ENCODE results near the gene GFY. TPM values are rescaled to one million over a fixed set of nuclear protein-coding genes. Genes with fewer than 3 reads are reported as not detected.
A peak's percentile ranks its signal among the peaks of the same experiment; 100 is the strongest.
"Not testable (repeated sequence)": the region's sequence is repeated elsewhere in the genome, so short reads cannot be mapped to it uniquely, and the experiment has no call there.

The GFY gene
- total RNA-seq, 3 donors from 2014 or later (not counting 1 experiment from before 2014, with no cell fraction given) = not detected

DNA sequence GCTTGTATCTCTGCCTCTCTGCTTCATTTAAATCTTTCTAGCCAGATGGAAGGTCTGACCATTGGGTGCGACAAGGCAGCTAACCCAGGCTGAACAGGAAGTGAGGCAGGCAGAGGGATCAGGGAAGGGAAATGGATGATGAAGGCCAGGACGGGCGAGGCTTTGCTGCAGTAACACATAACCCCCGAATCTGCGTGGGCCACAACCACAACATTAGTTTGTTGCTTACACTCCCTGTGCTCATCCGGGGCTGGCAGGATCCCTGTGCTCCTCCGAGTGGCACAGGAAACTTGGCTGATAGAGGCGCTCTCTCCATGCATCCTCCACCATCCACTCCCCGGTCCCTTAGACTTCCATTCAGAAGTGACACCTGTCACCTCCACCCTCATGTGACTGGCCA is 47.7 kb downstream of the GFY start:
- DNase-seq (peak in 1 of 2 donors; percentile 43), ATAC-seq (no peak)
- intact Hi-C loops (cut with micrococcal nuclease) = no loop called here
- Mint-ChIP-seq H3K9me3 (no peaks in the 10 kb centered on the region), H3K27me3 (ENCODE audit: low read depth in 2 of 2) (no peaks in the 10 kb centered on the region), H3K27ac (peak overlapping the region; percentile 88 to 94), H3K36me3 (no peaks in the 10 kb centered on the region), H3K4me1 (peaks cover 37 to 63% of the 10 kb centered on the region in 2 donors), H3K4me3 (no peak overlapping the region)
- Histone ChIP-seq H3K27ac (ENCODE audit: low read length) (peak overlapping the region; percentile 89), H3K27me3 (ENCODE audit: control insufficient read depth, insufficient read depth, low read length) (no peaks in the 10 kb centered on the region), H3K9me3 (ENCODE audit: control insufficient read depth, insufficient read depth, low read length) (no peaks in the 10 kb centered on the region), H3K4me1 (ENCODE audit: control insufficient read depth, insufficient read depth, low read length) (peaks cover 80% of the 10 kb centered on the region), H3K36me3 (ENCODE audit: control insufficient read depth, insufficient read depth, low read length) (peaks cover 5% of the 10 kb centered on the region), H3K4me3 (ENCODE audit: low read length) (no peak overlapping the region)
- WGBS (ENCODE audit: insufficient coverage) = 62% methylated on average over 9 of the region's 9 CpGs
- TF ChIP-seq, protein P1, sequence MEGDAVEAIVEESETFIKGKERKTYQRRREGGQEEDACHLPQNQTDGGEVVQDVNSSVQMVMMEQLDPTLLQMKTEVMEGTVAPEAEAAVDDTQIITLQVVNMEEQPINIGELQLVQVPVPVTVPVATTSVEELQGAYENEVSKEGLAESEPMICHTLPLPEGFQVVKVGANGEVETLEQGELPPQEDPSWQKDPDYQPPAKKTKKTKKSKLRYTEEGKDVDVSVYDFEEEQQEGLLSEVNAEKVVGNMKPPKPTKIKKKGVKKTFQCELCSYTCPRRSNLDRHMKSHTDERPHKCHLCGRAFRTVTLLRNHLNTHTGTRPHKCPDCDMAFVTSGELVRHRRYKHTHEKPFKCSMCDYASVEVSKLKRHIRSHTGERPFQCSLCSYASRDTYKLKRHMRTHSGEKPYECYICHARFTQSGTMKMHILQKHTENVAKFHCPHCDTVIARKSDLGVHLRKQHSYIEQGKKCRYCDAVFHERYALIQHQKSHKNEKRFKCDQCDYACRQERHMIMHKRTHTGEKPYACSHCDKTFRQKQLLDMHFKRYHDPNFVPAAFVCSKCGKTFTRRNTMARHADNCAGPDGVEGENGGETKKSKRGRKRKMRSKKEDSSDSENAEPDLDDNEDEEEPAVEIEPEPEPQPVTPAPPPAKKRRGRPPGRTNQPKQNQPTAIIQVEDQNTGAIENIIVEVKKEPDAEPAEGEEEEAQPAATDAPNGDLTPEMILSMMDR (IDR thresholded peaks at IDR 0.05) = no peak

DNA sequence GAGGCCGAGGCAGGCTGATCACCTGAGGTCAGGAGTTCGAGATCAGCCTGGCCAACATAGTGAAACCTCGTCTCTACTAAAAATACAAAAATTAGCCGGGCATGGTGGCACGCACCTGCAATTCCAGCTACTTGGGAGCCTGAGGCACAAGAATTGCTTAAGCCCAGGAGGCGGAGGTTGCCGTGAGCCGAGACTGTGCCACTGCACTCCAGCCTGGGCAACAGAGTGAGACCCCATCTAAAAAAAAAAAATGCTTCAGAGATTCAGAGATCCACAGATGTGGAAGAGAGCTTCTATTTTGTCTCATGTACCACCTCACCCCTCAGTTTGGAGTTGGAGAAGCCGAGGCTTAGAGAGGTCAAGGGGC is 48.3 kb downstream of the GFY start:
- DNase-seq; H3K9me3 ChIP-seq (ENCODE audit: control insufficient read depth, insufficient read depth, low read length); H3K9me3 Mint-ChIP-seq; intact Hi-C loops (cut with micrococcal nuclease); H3K27me3 Mint-ChIP-seq (ENCODE audit: low read depth in 2 of 2); ATAC-seq; H3K36me3 Mint-ChIP-seq; H3K36me3 ChIP-seq (ENCODE audit: control insufficient read depth, insufficient read depth, low read length); H3K27me3 ChIP-seq (ENCODE audit: control insufficient read depth, insufficient read depth, low read length): not testable (repeated sequence)
- Mint-ChIP-seq H3K4me3 (peak overlapping the region; percentile 95), H3K27ac (peak overlapping the region; percentile 88 to 94), H3K4me1 (peaks cover 36 to 60% of the 10 kb centered on the region in 2 donors)
- peaks cover 75% of the 10 kb centered on the region for H3K4me1 ChIP-seq (ENCODE audit: control insufficient read depth, insufficient read depth, low read length)
- peak overlapping the region; percentile 89 for H3K27ac ChIP-seq (ENCODE audit: low read length)
- WGBS (ENCODE audit: insufficient coverage) = 80% methylated on average over 9 of the region's 9 CpGs
- peak overlapping the region; percentile 67 for H3K4me3 ChIP-seq (ENCODE audit: low read length)

DNA sequence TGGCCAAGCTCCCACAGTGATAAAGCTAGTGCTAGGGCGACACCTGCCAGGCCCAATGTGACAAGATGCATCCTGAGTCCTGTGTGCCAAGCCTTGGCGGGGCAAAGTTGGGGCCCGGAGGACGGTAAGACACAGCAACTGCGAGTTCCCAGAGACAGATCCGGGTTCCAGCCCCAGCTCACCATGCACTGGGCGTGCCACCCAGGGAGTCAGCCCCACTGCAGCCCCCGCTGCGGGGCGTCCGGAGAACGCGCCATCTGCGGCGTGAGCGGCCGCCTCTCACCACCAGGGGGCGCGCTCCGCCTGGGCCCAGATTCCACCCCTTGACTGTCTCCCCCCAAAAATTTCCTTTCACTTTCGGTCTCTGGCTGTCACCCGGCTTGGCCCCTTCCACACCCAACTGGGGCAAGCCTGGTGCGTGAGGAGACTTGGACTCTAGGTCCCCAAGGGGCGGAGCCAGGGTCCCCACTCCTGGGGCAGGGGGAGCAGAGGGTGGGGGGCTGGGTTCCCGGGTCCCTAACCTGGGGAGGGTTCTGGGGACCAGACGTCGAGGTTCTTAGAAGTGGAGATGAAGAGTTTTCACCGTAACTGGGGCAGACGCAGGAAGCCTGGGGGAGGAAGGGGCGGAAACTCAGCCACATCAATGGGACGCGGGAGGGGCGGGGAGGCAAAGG is 48.8 kb downstream of the GFY start, which contains the start of gene FLT3LG:
Gene FLT3LG (plus strand): TSS at position 348 of the 674 bp plus-strand sequence. CDS start 425 bp downstream, outside the sequence.
- H3K4me3 Mint-ChIP-seq = peak within 1 kb of the TSS; percentile 95
- H3K27me3 Mint-ChIP-seq (ENCODE audit: low read depth in 2 of 2) = no peaks in the 10 kb centered on the region
- no peaks in the 10 kb centered on the region for H3K36me3 Mint-ChIP-seq
- Histone ChIP-seq H3K9me3 (ENCODE audit: control insufficient read depth, insufficient read depth, low read length) (no peaks in the 10 kb centered on the region), H3K27ac (ENCODE audit: low read length) (peak within 1 kb of the TSS; percentile 89), H3K4me3 (ENCODE audit: low read length) (peak within 1 kb of the TSS; percentile 67), H3K27me3 (ENCODE audit: control insufficient read depth, insufficient read depth, low read length) (no peaks in the 10 kb centered on the region), H3K4me1 (ENCODE audit: control insufficient read depth, insufficient read depth, low read length) (peaks cover 70% of the 10 kb centered on the region), H3K36me3 (ENCODE audit: control insufficient read depth, insufficient read depth, low read length) (peaks cover 8% of the 10 kb centered on the region)
- intact Hi-C loops (cut with micrococcal nuclease) = loop anchor here (1.0 kb wide), 2 partner anchors 73 to 96 kb away; no protein-coding TSS in a partner anchor
- DNase-seq (peak; percentile 90 to 97), ATAC-seq (peak; percentile 55 to 83 (median 65))
- H3K9me3 Mint-ChIP-seq = no peaks in the 10 kb centered on the region
- TF ChIP-seq, protein P1 (IDR thresholded peaks at IDR 0.05) = peak; percentile 94
- H3K4me1 Mint-ChIP-seq = peaks cover 31 to 55% of the 10 kb centered on the region in 2 donors
- peak within 1 kb of the TSS; percentile 88 to 94 for H3K27ac Mint-ChIP-seq
- WGBS (ENCODE audit: insufficient coverage) = under 1% methylated on average over 33 of the region's 33 CpGs

DNA sequence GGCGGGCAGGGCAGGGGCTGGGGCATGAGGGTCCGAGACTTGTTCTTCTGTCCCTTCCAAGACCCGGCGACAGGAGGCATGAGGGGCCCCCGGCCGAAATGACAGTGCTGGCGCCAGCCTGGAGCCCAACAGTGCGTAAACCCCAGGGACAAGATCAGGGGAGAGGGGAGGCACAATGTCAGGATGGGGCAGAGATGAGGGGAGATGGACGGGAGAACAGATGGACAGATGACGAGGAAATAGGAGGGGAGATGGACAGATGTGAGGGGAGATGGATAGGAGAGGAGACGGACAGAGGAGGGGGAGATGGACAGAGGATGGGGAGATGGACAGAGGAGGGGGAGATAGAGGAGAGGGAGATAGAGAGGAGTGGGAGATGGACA is 49.3 kb downstream of the GFY start:
- peaks cover 29 to 50% of the 10 kb centered on the region in 2 donors for H3K4me1 Mint-ChIP-seq

More for the DNA sequence above, 49.3 kb downstream of the GFY start:
- no peaks in the 10 kb centered on the region for H3K27me3 ChIP-seq (ENCODE audit: control insufficient read depth, insufficient read depth, low read length)
- Mint-ChIP-seq H3K27ac (peak overlapping the region; percentile 88 to 94), H3K9me3 (no peaks in the 10 kb centered on the region), H3K4me3 (peak overlapping the region; percentile 95), H3K36me3 (no peaks in the 10 kb centered on the region), H3K27me3 (ENCODE audit: low read depth in 2 of 2) (no peaks in the 10 kb centered on the region)
- H3K9me3 ChIP-seq (ENCODE audit: control insufficient read depth, insufficient read depth, low read length) = no peaks in the 10 kb centered on the region
- ATAC-seq (no peak), DNase-seq (no peak)
- WGBS (ENCODE audit: insufficient coverage) = 5% methylated on average over 11 of the region's 11 CpGs
- H3K4me3 ChIP-seq (ENCODE audit: low read length) = peak overlapping the region; percentile 67
- peaks cover 64% of the 10 kb centered on the region for H3K4me1 ChIP-seq (ENCODE audit: control insufficient read depth, insufficient read depth, low read length)
- intact Hi-C loops (cut with micrococcal nuclease) = loop anchor here (1.0 kb wide), 2 partner anchors 73 to 96 kb away; no protein-coding TSS in a partner anchor
- peak overlapping the region; percentile 89 for H3K27ac ChIP-seq (ENCODE audit: low read length)
- peaks cover 8% of the 10 kb centered on the region for H3K36me3 ChIP-seq (ENCODE audit: control insufficient read depth, insufficient read depth, low read length)
- TF ChIP-seq, protein P1 (IDR thresholded peaks at IDR 0.05) = no peak
